OCI-LY1 (cell line): ENCODE data around the gene UBE2F.

ENCODE experiments used
- EZH2 ChIP-seq: fragments of 200-600 bp; sonication (generic), shearing (Covaris generic); IDR thresholded peaks from 2 replicates; pipeline ENCODE4 v1.8.0; 2017; ENCODE audit warnings: borderline replicate concordance, mixed run types, mild to moderate bottlenecking, antibody characterized with exemption, low read length, moderate library complexity, mixed read lengths
- TF ChIP-seq, protein P1 (sequence below): fragments of 200-600 bp; sonication (generic), shearing (Covaris generic); IDR thresholded peaks from 2 replicates; pipeline ENCODE4 v1.5.1; 2017; ENCODE audit warnings: mild to moderate bottlenecking, antibody characterized with exemption, low read length, moderate library complexity, mixed read lengths

GRCh38 chr2:238029853-238030252 is 63.0 kb downstream of the UBE2F start:
- TF ChIP-seq, protein P1, sequence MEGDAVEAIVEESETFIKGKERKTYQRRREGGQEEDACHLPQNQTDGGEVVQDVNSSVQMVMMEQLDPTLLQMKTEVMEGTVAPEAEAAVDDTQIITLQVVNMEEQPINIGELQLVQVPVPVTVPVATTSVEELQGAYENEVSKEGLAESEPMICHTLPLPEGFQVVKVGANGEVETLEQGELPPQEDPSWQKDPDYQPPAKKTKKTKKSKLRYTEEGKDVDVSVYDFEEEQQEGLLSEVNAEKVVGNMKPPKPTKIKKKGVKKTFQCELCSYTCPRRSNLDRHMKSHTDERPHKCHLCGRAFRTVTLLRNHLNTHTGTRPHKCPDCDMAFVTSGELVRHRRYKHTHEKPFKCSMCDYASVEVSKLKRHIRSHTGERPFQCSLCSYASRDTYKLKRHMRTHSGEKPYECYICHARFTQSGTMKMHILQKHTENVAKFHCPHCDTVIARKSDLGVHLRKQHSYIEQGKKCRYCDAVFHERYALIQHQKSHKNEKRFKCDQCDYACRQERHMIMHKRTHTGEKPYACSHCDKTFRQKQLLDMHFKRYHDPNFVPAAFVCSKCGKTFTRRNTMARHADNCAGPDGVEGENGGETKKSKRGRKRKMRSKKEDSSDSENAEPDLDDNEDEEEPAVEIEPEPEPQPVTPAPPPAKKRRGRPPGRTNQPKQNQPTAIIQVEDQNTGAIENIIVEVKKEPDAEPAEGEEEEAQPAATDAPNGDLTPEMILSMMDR, result no peak
- TF ChIP-seq EZH2, result no peak
